IPS DF 4.7 (cell line): ENCODE results near the gene TSPY4.
"Not testable (repeated sequence)": the region's sequence is repeated elsewhere in the genome, so short reads cannot be mapped to it uniquely, and the experiment has no call there.

Source experiments
- DNase-seq: peaks from one replicate; pipeline ENCODE4 v3.0.0-alpha.2; 2013; ENCODE audit warnings: low spot score; ENCODE audit errors: extremely low read depth

Gene TSPY4, protein sequence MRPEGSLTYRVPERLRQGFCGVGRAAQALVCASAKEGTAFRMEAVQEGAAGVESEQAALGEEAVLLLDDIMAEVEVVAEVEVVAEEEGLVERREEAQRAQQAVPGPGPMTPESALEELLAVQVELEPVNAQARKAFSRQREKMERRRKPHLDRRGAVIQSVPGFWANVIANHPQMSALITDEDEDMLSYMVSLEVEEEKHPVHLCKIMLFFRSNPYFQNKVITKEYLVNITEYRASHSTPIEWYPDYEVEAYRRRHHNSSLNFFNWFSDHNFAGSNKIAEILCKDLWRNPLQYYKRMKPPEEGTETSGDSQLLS

DNA sequence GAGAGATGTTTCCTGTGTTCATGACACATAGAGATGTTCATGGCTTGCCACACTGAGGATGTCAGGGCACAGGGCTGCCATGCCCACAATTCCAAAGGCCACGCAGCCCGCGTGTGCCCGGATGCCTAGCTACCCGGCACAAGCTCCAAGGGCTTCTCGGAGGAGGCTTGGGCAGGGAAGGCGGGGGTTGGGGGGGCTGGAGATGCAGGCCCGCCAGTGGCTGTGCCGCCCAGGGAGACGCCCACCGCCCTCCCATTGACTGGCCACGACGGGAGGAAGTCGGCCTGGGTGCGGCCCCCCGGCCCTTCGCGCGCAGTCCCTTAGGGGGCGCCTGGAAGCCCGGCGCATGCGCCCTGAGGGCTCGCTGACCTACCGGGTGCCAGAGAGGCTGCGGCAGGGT lies at the start of gene TSPY4:
Gene TSPY4 (plus strand): TSS at position 301 of the 400 bp plus-strand sequence. CDS start 46 bp downstream, at position 347.
- DNase-seq, result not testable (repeated sequence)

DNA sequence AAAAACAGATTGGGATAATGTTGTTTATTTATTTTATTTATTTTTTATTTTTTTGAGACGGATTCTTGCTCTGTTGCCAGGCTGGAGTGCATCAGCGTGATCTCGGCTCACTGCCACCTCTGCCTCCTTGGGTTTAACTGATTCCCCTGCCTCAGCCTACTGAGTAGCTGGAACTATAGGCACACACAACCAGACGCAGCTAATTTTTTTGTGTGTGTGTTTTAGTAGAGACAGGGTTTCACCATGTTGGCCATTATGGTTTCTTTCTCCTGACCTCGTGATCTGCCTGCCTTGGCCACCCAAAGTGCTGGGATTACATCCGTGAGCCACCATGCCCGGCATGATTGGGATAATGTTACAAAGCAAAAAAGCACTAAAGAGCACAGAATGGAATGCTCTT lies 16.3 kb upstream of the TSPY4 start:
- DNase-seq, result no peak

DNA sequence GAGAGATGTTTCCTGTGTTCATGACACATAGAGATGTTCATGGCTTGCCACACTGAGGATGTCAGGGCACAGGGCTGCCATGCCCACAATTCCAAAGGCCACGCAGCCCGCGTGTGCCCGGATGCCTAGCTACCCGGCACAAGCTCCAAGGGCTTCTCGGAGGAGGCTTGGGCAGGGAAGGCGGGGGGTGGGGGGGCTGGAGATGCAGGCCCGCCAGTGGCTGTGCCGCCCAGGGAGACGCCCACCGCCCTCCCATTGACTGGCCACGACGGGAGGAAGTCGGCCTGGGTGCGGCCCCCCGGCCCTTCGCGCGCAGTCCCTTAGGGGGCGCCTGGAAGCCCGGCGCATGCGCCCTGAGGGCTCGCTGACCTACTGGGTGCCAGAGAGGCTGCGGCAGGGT lies 20.2 kb downstream of the TSPY4 start, which contains the start of gene TSPY8:
Gene TSPY8 (plus strand): TSS at position 301 of the 400 bp plus-strand sequence. CDS start 46 bp downstream, at position 347.
- DNase-seq, result not testable (repeated sequence)
